M059J (cell line): ENCODE measurements around the gene MYH9. TPM values are rescaled to one million over a fixed set of nuclear protein-coding genes. Genes with fewer than 3 reads are reported as not detected.
"Not testable (repeated sequence)": the region's sequence is repeated elsewhere in the genome, so short reads cannot be mapped to it uniquely, and the experiment has no call there.

Experiments
- DNase-seq: peaks from one replicate; pipeline ENCODE4 v3.0.0-alpha.2; 2012; ENCODE audit warnings: low read depth
- total RNA-seq: library from RNA; depleted of rRNA; stranded (reverse); fragments of >200 nt; shearing (Covaris generic); gene quantifications from 2 replicates; pipeline ENCODE4 v1.2.3, GENCODE V29; 2014

MYH9 gene
- total RNA-seq, 1 experiment from 2014 or later: 320 TPM

- DNase-seq: peak; percentile 97
These were observed 25.4 kb upstream of the MYH9 start for GRCh38 chr22:36413022-36413775.

- DNase-seq: peak; percentile 38
These were observed 24.0 kb upstream of the MYH9 start for GRCh38 chr22:36411589-36412258.

GRCh38 chr22:36409911-36410756, 22.4 kb upstream of the MYH9 start:
- no peak for DNase-seq

GRCh38 chr22:36409554-36409910, 21.8 kb upstream of the MYH9 start:
- DNase-seq: not testable (repeated sequence)

GRCh38 chr22:36409056-36409455, 21.3 kb upstream of the MYH9 start:
- DNase-seq: no peak

GRCh38 chr22:36406721-36407120, 19.0 kb upstream of the MYH9 start:
- DNase-seq: peak; percentile 72

GRCh38 chr22:36405671-36406538, 18.1 kb upstream of the MYH9 start:
- DNase-seq: peak; percentile 73

- DNase-seq: no peak
These were observed 17.5 kb upstream of the MYH9 start for GRCh38 chr22:36405221-36405661.

- DNase-seq: no peak
These were observed 16.7 kb upstream of the MYH9 start for GRCh38 chr22:36404446-36404845.

- DNase-seq: no peak
These were observed 11.7 kb upstream of the MYH9 start for GRCh38 chr22:36399472-36399778.

GRCh38 chr22:36398601-36399471, 11.1 kb upstream of the MYH9 start:
- peak; percentile 81 for DNase-seq

- DNase-seq: peak; percentile 71
These were observed 9.6 kb upstream of the MYH9 start for GRCh38 chr22:36397131-36398093.

- peak; percentile 64 for DNase-seq
These were observed 8.1 kb upstream of the MYH9 start for GRCh38 chr22:36395915-36396314.

- DNase-seq: no peak
These were observed 7.5 kb upstream of the MYH9 start for GRCh38 chr22:36395055-36395849.

GRCh38 chr22:36391638-36392037, 3.9 kb upstream of the MYH9 start:
- no peak for DNase-seq

- not testable (repeated sequence) for DNase-seq
These were observed 1.4 kb upstream of the MYH9 start for GRCh38 chr22:36389122-36389521.

GRCh38 chr22:36387709-36387958, 133 bp downstream of the MYH9 start:
- no peak for DNase-seq

- DNase-seq: no peak
These were observed 663 bp downstream of the MYH9 start for GRCh38 chr22:36386900-36387708.
